ENCODE results near the gene TRHDE. TPM values are rescaled to one million over a fixed set of nuclear protein-coding genes. Genes with fewer than 3 reads are reported as not detected.
A peak's percentile ranks its signal among the peaks of the same experiment; 100 is the strongest.

TRHDE gene
- polyA plus RNA-seq, 3 donors = 20.0 to 25.8 (median 23.8) TPM

GRCh38 chr12:72433298-72433697 is 161.1 kb downstream of the TRHDE start:
- no peak for DNase-seq

- DNase-seq = no peak
These were observed 162.8 kb downstream of the TRHDE start for GRCh38 chr12:72434999-72435398.

GRCh38 chr12:72442217-72442616 is 170.0 kb downstream of the TRHDE start:
- DNase-seq = no peak

- DNase-seq = no peak
These were observed 172.0 kb downstream of the TRHDE start for GRCh38 chr12:72444125-72444524.

- no peak for DNase-seq
These were observed 172.4 kb downstream of the TRHDE start for GRCh38 chr12:72444566-72444965.

GRCh38 chr12:72448089-72448488 is 175.9 kb downstream of the TRHDE start:
- DNase-seq = no peak

GRCh38 chr12:72448805-72449204 is 176.6 kb downstream of the TRHDE start:
- no peak for DNase-seq

GRCh38 chr12:72453066-72453465 is 180.9 kb downstream of the TRHDE start:
- no peak for DNase-seq

GRCh38 chr12:72453550-72453949 is 181.4 kb downstream of the TRHDE start:
- no peak for DNase-seq

- no peak for DNase-seq
These were observed 192.3 kb downstream of the TRHDE start for GRCh38 chr12:72464471-72464870.

GRCh38 chr12:72465155-72465554 is 193.0 kb downstream of the TRHDE start:
- no peak for DNase-seq

GRCh38 chr12:72465940-72466630 is 193.9 kb downstream of the TRHDE start:
- no peak for DNase-seq

- DNase-seq = no peak
These were observed 195.8 kb downstream of the TRHDE start for GRCh38 chr12:72467985-72468384.

- DNase-seq = no peak
These were observed 196.3 kb downstream of the TRHDE start for GRCh38 chr12:72468505-72468904.

GRCh38 chr12:72471806-72472205 is 199.6 kb downstream of the TRHDE start:
- DNase-seq = peak; percentile 51

- DNase-seq = no peak
These were observed 200.2 kb downstream of the TRHDE start for GRCh38 chr12:72472350-72472749.

GRCh38 chr12:72476301-72476700 is 204.1 kb downstream of the TRHDE start:
- no peak for DNase-seq

GRCh38 chr12:72485017-72485701 is 213.0 kb downstream of the TRHDE start:
- no peak for DNase-seq

- DNase-seq = no peak
These were observed 219.3 kb downstream of the TRHDE start for GRCh38 chr12:72491426-72491825.

GRCh38 chr12:72493407-72493806 is 221.2 kb downstream of the TRHDE start:
- DNase-seq = no peak

GRCh38 chr12:72498354-72498753 is 226.2 kb downstream of the TRHDE start:
- no peak for DNase-seq

GRCh38 chr12:72499244-72499643 is 227.1 kb downstream of the TRHDE start:
- no peak for DNase-seq

GRCh38 chr12:72502546-72502945 is 230.4 kb downstream of the TRHDE start:
- DNase-seq = no peak

- DNase-seq = no peak
These were observed 233.1 kb downstream of the TRHDE start for GRCh38 chr12:72505227-72505626.
